NOMO-1 (cell line): Measurements from ENCODE around the gene ANXA11.
"Not testable (repeated sequence)": the region's sequence is repeated elsewhere in the genome, so short reads cannot be mapped to it uniquely, and the experiment has no call there.

Experiments used
- DNase-seq, 2 experiments: peaks; one replicate each; lab custom pipeline; 2025; ENCODE audit not compliant: unreplicated experiment in 2 of 2; lab: John Stamatoyannopoulos, UW

ANXA11 gene

DNA sequence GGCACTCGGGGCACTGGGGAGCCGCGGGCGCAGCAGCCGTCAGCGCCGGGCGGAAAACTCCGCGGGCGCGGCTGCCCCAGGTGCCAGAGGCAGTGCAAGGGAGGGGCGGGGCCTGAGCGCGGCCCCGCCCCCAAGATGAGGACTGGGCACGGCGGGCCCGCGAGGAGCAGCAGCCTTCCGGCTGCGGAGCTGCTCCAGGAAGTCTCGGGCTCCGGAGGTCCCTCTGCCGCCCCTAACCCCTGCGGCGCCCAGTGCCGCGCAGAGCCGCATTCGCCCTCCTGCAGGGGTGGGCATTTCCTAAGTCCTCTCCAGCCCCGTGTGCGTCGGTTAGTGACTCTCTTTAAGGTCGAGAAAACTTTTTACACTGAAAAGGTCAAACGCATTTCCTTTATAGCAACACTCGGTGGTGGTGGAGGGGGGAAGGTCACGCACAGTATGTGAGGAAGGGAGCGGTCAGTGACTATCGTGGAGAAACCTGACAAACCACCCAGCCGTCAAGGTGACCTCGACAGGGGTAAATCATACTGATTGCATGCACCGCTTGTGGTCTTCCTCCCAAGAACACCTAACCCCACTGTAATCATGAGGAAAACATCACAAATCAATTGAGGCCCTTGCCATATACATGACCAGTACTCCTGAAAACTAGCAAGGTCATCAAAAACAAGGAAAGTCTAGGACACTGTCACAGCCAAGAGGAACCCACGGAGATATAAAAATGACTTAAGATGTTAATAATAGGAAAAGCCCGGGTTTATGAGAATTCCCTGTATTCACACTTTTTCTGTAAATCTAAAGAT lies at the start of gene ANXA11:
Gene ANXA11 (minus strand): TSS at position 61 of the 800 bp plus-strand sequence. CDS start 32,676 bp downstream, outside the sequence.
- peak; percentile 75 to 87 for DNase-seq

GRCh38 chr10:80254726-80255125 lies 49.4 kb upstream of the ANXA11 start:
- not testable (repeated sequence) for DNase-seq

DNA sequence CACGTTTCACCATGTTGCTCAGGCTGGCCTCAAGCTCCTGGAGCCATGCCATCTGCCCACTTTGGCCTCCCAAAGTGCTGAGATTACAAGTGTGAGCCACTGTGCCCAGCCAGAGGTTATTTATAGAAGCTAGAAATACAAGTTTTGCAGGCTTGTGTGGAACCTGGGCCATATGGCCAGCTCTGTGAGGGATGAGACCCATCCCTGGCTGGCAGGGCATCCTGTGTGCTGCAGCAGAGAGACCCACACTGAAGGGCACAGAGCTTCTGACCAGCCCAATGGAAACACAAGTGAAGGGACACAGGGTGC lies 48.6 kb upstream of the ANXA11 start:
- DNase-seq: not testable (repeated sequence)

DNA sequence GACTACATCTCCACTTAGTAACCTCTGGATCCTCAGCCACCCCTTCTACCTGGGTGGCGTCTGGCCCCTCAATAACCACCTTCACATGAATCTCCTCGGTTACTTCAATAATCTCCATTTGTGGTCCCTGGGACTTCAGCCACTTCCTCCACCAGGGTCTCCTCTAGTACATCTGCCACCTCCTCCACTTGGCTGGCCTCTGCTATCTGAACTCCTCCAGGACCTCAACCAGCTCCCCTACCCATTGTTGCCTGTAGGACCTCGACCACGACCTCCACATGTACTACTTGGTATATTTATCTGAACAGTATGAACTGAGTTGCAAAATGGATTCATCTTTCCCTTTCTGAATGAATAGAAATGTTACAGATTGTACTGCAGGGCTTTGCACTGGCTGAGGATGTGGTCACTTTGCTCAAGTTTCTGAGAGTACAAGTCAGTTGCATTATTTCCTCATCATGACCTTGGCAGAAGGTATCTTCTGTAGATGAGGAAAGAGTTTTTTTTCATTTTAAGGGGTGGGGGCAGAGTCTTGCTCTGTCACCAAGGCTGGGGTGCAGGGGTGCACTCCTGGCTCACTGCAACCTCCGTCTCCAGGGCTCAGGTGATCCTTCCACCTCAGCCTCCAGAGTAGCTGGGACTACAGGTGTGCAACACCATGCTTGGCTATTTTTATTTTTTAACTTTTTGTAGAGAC lies 48.1 kb upstream of the ANXA11 start:
- peak; percentile 41 to 74 for DNase-seq

DNA sequence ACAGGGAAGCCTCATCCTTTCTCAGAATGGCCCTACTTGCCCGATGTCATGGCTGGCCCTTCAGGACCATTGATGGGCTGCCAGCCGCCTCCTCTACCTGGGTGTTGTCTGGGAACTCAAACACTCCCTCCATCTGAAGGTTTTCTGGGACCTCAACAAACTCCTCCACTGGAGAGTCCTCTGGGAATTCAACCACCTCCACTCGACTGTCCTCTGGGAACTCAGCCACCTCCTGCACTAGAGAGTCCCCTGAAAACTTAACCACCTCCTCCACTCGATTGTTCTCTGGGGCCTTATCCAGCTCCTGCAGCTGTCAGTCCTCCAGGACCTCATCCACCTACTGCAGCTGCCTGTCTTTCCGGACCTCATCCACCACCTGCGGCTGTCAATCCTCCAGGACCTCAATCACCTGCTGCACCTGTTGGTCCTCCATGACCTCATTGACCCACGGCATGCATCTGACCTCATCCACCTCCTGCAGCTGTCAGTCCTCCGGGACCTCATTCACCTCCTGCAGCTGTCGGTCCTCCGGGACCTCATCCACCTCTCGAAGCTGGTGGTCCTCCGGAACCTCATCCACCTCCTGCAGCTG lies 47.1 kb upstream of the ANXA11 start:
- no peak for DNase-seq

- DNase-seq: not testable (repeated sequence)
Measured at GRCh38 chr10:80251703-80252280, 46.5 kb upstream of the ANXA11 start.

GRCh38 chr10:80250399-80250798 lies 45.1 kb upstream of the ANXA11 start:
- DNase-seq: not testable (repeated sequence)

- not testable (repeated sequence) for DNase-seq
Measured at GRCh38 chr10:80249906-80250305, 44.6 kb upstream of the ANXA11 start.

DNA sequence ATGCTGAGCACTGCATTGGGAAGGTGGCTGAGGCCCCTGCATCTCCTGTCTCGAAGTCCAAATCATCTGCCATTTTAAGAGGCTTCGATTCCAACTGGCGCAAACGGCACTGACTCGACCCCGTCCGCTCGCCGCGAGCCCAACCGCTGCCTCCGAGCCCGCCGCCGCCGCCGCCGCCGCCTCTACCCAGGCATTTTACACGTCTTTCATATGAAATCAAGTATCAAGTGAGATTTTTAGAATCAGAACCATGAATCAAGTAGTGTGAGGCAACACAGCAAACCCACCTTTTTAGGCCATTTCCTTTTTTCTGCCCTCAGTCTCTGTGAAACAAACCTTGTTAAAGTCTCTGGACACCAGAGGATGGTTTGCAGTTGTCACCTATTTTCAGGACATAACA lies 42.3 kb upstream of the ANXA11 start:
- not testable (repeated sequence) for DNase-seq

DNA sequence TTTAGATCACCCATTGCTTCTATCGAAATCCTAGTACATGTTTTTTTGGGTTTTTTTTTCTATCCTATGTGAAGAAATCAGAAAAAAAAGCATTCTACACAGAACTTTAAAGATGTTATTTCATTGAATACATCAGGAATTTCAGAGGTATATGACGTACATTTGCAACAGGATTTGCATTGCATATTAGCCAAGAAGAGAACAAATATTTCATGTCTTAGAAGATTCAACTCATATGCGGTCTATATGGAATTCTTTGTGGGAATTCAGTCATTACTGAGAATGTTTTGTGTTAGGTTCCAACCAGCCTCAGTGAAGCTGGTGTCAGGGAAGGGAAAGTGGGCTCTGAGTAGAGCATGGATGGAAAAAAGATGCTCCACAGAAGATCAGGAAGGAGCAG lies 39.0 kb upstream of the ANXA11 start:
- not testable (repeated sequence) for DNase-seq

- DNase-seq: not testable (repeated sequence)
Measured at GRCh38 chr10:80242341-80242740, 37.0 kb upstream of the ANXA11 start.

- not testable (repeated sequence) for DNase-seq
Measured at GRCh38 chr10:80236457-80236856, 31.1 kb upstream of the ANXA11 start.

- not testable (repeated sequence) for DNase-seq
Measured at GRCh38 chr10:80234331-80235235, 29.2 kb upstream of the ANXA11 start.

DNA sequence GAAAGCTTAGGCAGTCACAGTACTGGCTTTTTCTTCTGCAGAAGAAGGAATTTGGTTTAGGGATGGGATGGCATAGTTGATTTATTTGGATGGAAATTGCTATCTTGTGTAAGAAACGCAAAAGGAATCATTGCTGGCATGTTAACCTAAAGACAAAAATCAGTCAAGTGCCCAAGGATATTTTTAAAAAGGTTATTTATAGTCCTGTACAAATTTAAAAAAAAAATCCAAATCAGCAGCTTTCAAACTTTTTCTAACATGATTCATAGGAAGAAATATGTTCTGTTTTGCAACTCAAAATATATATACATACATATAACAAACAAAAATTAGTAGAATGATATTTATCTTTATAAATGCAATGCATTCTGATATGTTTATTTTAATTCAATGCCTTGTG lies 28.5 kb upstream of the ANXA11 start:
- not testable (repeated sequence) for DNase-seq

DNA sequence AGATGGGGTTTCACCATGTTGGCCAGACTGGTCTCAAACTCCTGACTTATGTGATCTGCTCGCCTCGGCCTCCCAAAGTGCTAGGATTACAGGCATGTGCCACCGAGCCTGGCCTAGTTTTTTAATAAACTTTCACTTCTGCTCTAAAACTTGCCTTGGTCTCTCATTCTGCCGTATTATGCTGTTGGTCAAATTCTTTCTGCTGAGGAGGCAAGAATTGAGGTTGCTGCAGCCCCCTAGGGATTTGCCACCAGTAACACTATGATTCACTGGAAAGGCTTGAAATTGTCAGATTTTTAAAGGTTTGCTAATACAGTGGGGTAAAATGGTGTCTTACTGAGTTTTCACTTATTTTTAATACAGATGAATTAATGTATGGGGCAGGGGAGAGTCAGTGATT lies 21.4 kb upstream of the ANXA11 start:
- not testable (repeated sequence) for DNase-seq

DNA sequence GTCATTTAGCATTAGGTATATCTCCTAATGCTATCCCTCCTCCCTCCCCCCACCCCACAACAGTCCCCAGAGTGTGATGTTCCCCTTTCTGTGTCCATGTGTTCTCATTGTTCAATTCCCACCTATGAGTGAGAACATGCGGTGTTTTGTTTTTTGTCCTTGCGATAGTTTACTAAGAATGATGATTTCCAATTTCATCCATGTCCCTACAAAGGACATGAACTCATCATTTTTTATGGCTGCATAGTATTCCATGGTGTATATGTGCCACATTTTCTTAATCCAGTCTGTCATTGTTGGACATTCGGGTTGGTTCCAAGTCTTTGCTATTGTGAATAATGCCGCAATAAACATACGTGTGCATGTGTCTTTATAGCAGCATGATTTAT lies 17.7 kb upstream of the ANXA11 start:
- not testable (repeated sequence) for DNase-seq

- DNase-seq: not testable (repeated sequence)
Measured at GRCh38 chr10:80218878-80219277, 13.5 kb upstream of the ANXA11 start.

GRCh38 chr10:80214368-80214982 lies 9.1 kb upstream of the ANXA11 start:
- not testable (repeated sequence) for DNase-seq

DNA sequence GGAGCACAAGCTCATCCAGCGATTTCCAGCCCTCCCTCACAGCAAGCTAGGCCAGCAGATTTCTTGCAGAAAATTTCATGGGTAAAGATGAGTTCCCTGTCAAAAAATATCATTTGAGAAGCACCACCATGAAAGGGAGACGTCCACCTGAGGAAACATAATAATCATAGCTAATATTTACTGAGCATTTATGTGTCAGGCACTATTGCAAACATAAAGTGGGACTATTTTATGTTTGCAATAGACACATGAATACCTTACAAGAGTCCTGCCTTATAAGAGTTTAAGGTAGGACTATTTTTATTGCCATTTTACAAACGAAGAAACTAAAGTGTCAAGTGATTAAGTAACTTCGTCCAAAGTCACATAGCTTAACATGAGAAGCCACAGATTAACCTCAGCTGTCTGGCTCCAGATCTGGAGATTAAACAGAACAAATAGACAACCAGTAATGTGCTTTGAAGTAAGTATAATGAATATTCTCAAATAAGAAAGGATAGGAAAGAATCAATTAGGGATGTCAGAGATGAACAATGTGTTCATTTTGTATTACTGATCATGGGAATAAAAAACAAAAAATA lies 7.3 kb upstream of the ANXA11 start:
- DNase-seq: not testable (repeated sequence)
